ENCODE data around the gene TXNRD2. TPM values are rescaled to one million over a fixed set of nuclear protein-coding genes. Genes with fewer than 3 reads are reported as not detected.
"Not testable (repeated sequence)": the region's sequence is repeated elsewhere in the genome, so short reads cannot be mapped to it uniquely, and the experiment has no call there.

The TXNRD2 gene
- total RNA-seq, 1 donor from 2014 or later = 46.0 TPM

DNA sequence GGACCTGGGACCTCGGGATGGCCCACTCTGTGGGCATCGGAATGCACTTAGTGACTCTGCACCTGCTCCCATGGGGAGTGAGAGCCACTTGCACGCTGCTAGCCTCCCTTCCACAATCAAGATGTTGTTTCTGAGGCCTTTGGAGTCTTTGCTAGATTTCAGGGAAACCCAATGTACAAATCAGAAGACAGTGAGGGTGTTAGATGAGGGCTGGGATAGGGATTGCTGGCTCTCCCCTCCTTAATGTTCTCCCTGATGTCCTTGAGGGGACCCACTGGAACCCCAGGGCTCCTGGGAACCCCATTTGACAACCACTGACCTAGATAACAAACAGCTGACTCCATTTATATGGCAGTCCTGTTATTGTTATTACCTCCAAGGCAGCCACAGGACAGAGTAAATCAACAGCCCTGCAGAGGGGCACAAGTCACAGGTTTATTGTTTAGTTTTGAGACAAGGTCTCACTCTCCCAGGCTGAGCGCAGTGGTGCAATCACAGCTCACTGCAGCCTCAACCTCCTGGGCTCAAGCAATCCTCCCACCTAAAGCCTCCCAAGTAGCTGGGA, 31.4 kb downstream of the TXNRD2 start:
- no peak for DNase-seq (ENCODE audit: low spot score in 2 of 2)
- H3K27ac ChIP-seq = no peak overlapping the region
- TF ChIP-seq, protein P1, sequence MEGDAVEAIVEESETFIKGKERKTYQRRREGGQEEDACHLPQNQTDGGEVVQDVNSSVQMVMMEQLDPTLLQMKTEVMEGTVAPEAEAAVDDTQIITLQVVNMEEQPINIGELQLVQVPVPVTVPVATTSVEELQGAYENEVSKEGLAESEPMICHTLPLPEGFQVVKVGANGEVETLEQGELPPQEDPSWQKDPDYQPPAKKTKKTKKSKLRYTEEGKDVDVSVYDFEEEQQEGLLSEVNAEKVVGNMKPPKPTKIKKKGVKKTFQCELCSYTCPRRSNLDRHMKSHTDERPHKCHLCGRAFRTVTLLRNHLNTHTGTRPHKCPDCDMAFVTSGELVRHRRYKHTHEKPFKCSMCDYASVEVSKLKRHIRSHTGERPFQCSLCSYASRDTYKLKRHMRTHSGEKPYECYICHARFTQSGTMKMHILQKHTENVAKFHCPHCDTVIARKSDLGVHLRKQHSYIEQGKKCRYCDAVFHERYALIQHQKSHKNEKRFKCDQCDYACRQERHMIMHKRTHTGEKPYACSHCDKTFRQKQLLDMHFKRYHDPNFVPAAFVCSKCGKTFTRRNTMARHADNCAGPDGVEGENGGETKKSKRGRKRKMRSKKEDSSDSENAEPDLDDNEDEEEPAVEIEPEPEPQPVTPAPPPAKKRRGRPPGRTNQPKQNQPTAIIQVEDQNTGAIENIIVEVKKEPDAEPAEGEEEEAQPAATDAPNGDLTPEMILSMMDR (IDR thresholded peaks at IDR 0.05) = no peak
- no peaks in the 10 kb centered on the region for H3K27me3 ChIP-seq
- intact Hi-C loops (cut with DNase I) = loop anchor here (1.0 to 2.0 kb wide), 2 partner anchors 39 to 180 kb away; no protein-coding TSS in a partner anchor
- no peaks in the 10 kb centered on the region for H3K9me3 ChIP-seq
- H3K36me3 ChIP-seq = peaks cover 40 to 48% of the 10 kb centered on the region in 2 donors
- no peak overlapping the region for H3K4me3 ChIP-seq
- no peaks in the 10 kb centered on the region for H3K4me1 ChIP-seq

DNA sequence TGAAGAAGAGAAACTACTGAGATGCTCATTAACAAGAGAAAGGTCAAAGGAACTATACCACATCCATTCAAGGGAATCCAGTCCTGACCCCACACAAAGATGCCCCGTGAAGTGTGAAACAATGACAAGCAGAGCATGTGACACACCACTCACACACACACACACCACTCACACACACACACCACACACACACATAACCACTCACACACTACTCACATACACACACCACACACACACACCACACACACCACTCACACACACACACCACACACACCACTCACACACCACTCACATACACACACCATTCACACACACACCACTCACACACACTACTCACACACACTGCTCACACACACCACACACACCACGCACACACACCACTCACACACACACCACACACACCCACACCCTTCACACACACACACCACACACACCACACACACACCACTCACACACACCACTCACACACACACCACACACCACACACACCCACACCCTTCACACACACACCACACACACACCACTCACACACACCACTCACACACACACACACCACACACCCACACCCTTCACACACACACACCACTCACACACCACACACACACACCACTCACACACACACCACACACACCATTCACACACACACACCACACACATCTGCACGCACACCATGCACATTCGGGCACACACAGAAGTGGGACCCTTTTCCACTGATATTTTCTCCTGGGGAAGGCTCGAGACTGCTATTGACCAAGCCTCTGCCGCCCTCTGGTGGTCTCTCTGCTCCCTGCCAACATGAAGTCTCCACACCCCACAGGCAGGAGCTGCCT, 32.1 kb downstream of the TXNRD2 start:
- H3K27ac ChIP-seq = no peak overlapping the region
- peaks cover 33 to 41% of the 10 kb centered on the region in 2 donors for H3K36me3 ChIP-seq
- intact Hi-C loops (cut with DNase I) = loop anchor here (1.0 to 2.0 kb wide), 2 partner anchors 39 to 179 kb away; no protein-coding TSS in a partner anchor
- no peak overlapping the region for H3K4me3 ChIP-seq
- TF ChIP-seq, protein P1 (IDR thresholded peaks at IDR 0.05) = peak; percentile 86 to 87 (median 87)
- no peaks in the 10 kb centered on the region for H3K9me3 ChIP-seq
- no peaks in the 10 kb centered on the region for H3K27me3 ChIP-seq
- peak in 1 of 2 donors; percentile 90 for DNase-seq (ENCODE audit: low spot score in 2 of 2)
- no peaks in the 10 kb centered on the region for H3K4me1 ChIP-seq

- H3K4me3 ChIP-seq; H3K9me3 ChIP-seq; H3K4me1 ChIP-seq; H3K27ac ChIP-seq; H3K27me3 ChIP-seq; intact Hi-C loops (cut with DNase I); DNase-seq (ENCODE audit: low spot score in 2 of 2): not testable (repeated sequence)
- peaks cover 21 to 28% of the 10 kb centered on the region in 2 donors for H3K36me3 ChIP-seq
Measured at GRCh38 chr22:19907902-19908301, 33.7 kb downstream of the TXNRD2 start.

DNA sequence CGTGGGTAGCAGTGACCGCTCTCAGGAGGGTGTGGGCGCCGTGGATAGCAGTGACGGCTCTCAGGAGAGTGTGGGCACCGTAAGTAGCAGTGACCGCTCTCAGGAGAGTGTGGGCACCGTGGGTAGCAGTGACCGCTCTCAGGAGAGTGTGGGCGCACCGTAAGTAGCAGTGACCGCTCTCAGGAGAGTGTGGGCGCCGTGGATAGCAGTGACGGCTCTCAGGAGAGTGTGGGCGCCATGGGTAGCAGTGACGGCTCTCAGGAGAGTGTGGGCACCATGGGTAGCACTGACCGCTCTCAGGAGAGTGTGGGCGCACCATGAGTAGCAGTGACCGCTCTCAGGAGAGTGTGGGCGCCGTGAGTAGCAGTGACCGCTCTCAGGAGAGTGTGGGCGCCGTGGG, 34.8 kb downstream of the TXNRD2 start:
- H3K27me3 ChIP-seq; DNase-seq (ENCODE audit: low spot score in 2 of 2); H3K4me1 ChIP-seq; H3K27ac ChIP-seq; intact Hi-C loops (cut with DNase I); H3K9me3 ChIP-seq; H3K4me3 ChIP-seq: not testable (repeated sequence)
- H3K36me3 ChIP-seq = peaks cover 12 to 22% of the 10 kb centered on the region in 2 donors

DNA sequence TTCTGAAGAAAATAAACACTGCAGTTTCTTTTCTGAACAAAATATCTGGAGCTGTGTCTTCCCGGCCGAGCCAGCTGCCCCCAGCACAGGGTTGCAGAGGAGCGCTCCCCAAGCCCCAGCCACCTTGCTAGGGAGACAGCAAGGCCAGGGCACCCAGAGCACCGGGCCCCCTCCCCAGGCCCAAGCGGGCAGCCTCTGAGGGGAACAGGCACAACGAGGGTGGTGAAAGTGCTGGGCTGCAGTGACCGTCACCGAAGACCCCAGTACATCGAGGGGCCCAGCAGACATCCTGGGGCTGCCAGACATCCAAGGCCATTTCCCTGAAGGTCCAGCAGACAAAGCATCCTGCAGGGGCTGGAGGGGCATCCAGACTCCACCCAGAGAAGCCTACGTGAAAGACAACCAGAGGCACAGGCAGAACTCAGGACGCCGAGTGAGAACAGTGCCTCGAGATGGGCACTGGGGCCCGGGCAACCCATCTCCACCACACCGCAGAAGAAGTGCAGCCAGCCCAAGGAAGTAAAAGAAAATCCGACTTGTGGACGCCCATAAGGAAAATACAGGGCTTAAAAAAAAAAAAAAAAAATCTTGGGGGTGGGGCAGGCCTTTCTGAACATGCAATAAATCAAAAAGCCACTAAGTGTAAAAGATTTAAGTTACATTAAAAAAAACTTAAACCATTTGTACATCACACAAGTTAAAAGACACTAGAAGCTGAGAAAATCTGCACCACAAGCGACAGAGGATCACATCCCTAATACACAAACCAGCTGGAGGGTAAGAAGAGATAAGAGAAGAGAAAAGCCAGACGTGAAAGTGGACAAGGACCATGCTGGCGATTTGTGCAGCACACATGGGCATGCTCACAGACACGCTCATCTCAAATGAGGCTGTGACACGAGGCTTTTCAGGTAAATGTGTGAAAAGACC, 36.0 kb downstream of the TXNRD2 start:
- no peaks in the 10 kb centered on the region for H3K27me3 ChIP-seq
- no peaks in the 10 kb centered on the region for H3K9me3 ChIP-seq
- H3K36me3 ChIP-seq = peaks cover 17 to 23% of the 10 kb centered on the region in 2 donors
- H3K27ac ChIP-seq = no peak overlapping the region
- intact Hi-C loops (cut with DNase I) = no loop called here
- DNase-seq (ENCODE audit: low spot score in 2 of 2) = no peak
- H3K4me1 ChIP-seq = no peaks in the 10 kb centered on the region
- H3K4me3 ChIP-seq = no peak overlapping the region
- TF ChIP-seq, protein P1 (IDR thresholded peaks at IDR 0.05) = no peak

- Histone ChIP-seq H3K9me3 (no peaks in the 10 kb centered on the region), H3K4me3 (no peak overlapping the region), H3K27ac (no peak overlapping the region), H3K4me1 (no peaks in the 10 kb centered on the region), H3K27me3 (no peaks in the 10 kb centered on the region), H3K36me3 (peaks cover 13 to 24% of the 10 kb centered on the region in 2 donors)
- intact Hi-C loops (cut with DNase I) = no loop called here
- TF ChIP-seq, protein P1 (IDR thresholded peaks at IDR 0.05) = no peak
- DNase-seq (ENCODE audit: low spot score in 2 of 2) = no peak
Measured at GRCh38 chr22:19904935-19905334, 36.7 kb downstream of the TXNRD2 start.

Measured in ascending aorta (tissue), 2 donors.